AG04449 (cell line): ENCODE measurements around the gene CAMTA1.
"Not testable (repeated sequence)": the region's sequence is repeated elsewhere in the genome, so short reads cannot be mapped to it uniquely, and the experiment has no call there.

Source experiments
- CTCF ChIA-PET: fragments of 350-600 bp; formaldehyde crosslinking; extraction: SDS; loops from one replicate; lab custom pipeline; 2021; ENCODE audit warnings: antibody characterized with exemption; lab: Yijun Ruan, JAX
- POLR2A ChIA-PET: fragments of 400-600, 350-600 bp; formaldehyde crosslinking; extraction: SDS; loops from one replicate; lab custom pipeline; 2020; ENCODE audit warnings: antibody characterized with exemption, inconsistent platforms; lab: Yijun Ruan, JAX
- DNase-seq: peaks from one replicate; pipeline ENCODE4 v3.0.0-alpha.2; 2010; ENCODE audit warnings: low read depth, low spot score
- H3K4me3 ChIP-seq: 2 replicates; pipeline ENCODE4 v1.5.1; 2011; ENCODE audit warnings: low read depth, mild to moderate bottlenecking, control low read depth, low read length
- TF ChIP-seq, protein P1 (sequence below): IDR thresholded peaks from one replicate; pipeline ENCODE4 v1.5.1; 2011; ENCODE audit warnings: mild to moderate bottlenecking, moderate library complexity, low read length, control low read depth, inconsistent platforms; ENCODE audit not compliant: insufficient read depth; ENCODE audit errors: missing control alignments

The CAMTA1 gene

GRCh38 chr1:7150724-7151280 lies 365.5 kb downstream of the CAMTA1 start:
- TF ChIP-seq, protein P1, sequence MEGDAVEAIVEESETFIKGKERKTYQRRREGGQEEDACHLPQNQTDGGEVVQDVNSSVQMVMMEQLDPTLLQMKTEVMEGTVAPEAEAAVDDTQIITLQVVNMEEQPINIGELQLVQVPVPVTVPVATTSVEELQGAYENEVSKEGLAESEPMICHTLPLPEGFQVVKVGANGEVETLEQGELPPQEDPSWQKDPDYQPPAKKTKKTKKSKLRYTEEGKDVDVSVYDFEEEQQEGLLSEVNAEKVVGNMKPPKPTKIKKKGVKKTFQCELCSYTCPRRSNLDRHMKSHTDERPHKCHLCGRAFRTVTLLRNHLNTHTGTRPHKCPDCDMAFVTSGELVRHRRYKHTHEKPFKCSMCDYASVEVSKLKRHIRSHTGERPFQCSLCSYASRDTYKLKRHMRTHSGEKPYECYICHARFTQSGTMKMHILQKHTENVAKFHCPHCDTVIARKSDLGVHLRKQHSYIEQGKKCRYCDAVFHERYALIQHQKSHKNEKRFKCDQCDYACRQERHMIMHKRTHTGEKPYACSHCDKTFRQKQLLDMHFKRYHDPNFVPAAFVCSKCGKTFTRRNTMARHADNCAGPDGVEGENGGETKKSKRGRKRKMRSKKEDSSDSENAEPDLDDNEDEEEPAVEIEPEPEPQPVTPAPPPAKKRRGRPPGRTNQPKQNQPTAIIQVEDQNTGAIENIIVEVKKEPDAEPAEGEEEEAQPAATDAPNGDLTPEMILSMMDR: no peak
- H3K4me3 ChIP-seq: no peak overlapping the region
- ChIA-PET CTCF (no interaction called here), POLR2A (no interaction called here)
- no peak for DNase-seq

- no peak for DNase-seq
- ChIA-PET POLR2A (no interaction called here), CTCF (interaction anchor here (1.0 to 1.6 kb wide), 2 partner anchors 11 to 34 kb away, joined by 3 to 4 read pairs; no protein-coding TSS in a partner anchor)
- no peak overlapping the region for H3K4me3 ChIP-seq
- TF ChIP-seq, protein P1: no peak
These were observed 366.7 kb downstream of the CAMTA1 start for GRCh38 chr1:7151978-7152377.

- POLR2A ChIA-PET: no interaction called here
- CTCF ChIA-PET: interaction anchor here (1.6 kb wide), 1 partner anchor 35 kb away, joined by 4 read pairs; no protein-coding TSS in a partner anchor
- TF ChIP-seq, protein P1: no peak
These were observed 367.4 kb downstream of the CAMTA1 start for GRCh38 chr1:7152655-7153054.

DNA sequence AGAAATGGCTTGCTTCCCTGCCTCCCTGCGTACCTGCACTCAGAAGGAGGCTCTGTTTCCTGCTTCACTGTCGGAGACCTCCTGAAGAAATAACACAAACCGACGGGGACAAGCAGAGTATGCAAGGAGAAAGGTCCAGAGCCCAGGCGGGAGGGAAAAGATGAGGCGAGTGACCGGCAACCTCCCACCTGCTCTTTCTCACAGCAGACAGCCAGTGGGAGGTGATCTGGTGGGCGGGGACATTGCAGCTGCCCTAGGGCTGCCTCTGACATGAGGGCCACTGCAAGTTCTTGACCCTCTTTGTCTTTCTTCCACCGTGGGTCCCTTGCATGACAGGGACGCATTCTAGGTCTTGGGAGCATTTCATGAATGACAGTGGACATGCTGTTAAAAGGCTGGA lies 368.2 kb downstream of the CAMTA1 start:
- DNase-seq: no peak
- ChIA-PET CTCF (interaction anchor here (1.6 kb wide), 1 partner anchor 36 kb away, joined by 4 read pairs; no protein-coding TSS in a partner anchor), POLR2A (no interaction called here)
- TF ChIP-seq, protein P1: no peak
- H3K4me3 ChIP-seq: no peak overlapping the region

More at GRCh38 chr1:7152655-7153054, 367.4 kb downstream of the CAMTA1 start:
- no peak overlapping the region for H3K4me3 ChIP-seq
- DNase-seq: no peak

GRCh38 chr1:7159116-7159781 lies 374.0 kb downstream of the CAMTA1 start:
- CTCF ChIA-PET: interaction anchor here (1.4 kb wide), 1 partner anchor 89 kb away, joined by 3 read pairs; no protein-coding TSS in a partner anchor
- TF ChIP-seq, protein P1: no peak
- POLR2A ChIA-PET: no interaction called here

GRCh38 chr1:7168554-7168953 lies 383.3 kb downstream of the CAMTA1 start:
- H3K4me3 ChIP-seq, DNase-seq, CTCF ChIA-PET, POLR2A ChIA-PET: not testable (repeated sequence)

More at GRCh38 chr1:7159116-7159781, 374.0 kb downstream of the CAMTA1 start:
- DNase-seq: no peak
- H3K4me3 ChIP-seq: no peak overlapping the region
